GM19455 (cell line): Measurements from ENCODE around the gene ATXN3.
"Not testable (repeated sequence)": the region's sequence is repeated elsewhere in the genome, so short reads cannot be mapped to it uniquely, and the experiment has no call there.

Experiments used
- ATAC-seq: cut with Tn5 transposase; IDR thresholded peaks from one replicate; pipeline ENCODE4 v1.9.1; 2021; ENCODE audit not compliant: unreplicated experiment

ATXN3 gene

DNA sequence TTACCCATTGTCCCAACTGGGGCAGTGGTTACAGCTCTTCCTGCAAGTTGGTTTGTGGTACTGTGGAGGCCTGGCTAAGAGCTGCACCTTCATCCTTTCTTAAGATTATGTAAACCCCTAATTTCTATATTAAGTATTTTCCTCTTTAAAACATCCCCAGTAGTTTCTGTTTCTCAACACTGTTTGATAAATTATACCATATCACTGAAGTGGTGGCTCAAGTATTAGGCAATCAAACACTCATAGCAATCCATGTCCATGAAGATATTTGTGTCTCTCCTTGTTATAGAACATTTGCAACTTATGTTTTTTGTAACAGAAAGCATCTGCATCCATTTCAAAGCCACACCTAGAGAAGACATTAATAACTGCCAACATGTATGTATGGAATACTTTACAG is 31.8 kb downstream of the ATXN3 start:
- ATAC-seq: no peak

DNA sequence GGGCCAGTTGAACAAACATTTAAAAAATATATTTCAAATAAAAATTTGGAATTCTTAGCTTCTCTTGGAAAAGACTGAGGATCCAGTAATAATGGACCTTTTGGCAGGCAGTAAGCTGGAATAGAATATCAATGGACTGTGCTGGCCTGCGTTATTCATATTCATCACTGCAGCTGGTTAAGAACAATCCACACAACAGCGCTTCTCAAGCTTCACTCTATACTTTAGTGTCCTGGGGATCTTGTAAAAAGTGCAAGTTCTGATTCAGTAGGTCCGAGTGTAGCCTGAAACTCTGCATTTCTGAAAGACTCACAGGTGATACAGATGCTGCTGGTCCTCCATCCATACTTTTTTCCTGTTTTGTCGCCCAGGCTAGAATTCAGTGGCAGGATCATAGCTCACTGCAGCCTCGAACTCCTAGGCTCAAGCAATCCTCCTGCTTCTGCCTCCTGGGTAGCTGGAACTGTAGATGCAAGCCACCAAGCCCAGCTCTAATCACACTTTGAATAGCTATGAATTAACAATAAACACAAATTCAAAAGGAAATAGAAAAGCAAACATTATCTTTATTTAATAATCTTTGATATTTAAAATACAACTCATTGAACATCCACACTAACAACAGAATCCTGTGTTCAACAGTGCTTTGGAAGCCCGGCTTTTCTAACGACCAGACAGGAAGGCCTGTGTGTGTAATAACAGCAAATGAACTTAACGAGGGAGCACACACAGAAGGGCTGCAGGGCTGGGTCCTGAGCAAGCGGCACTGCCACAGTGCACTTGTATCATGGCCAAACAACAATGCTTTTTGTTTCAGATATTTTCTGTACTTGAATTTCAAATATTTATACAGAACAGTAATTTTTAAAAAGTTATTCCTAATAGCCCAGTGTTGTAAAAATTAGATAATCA is 48.1 kb downstream of the ATXN3 start:
- ATAC-seq: no peak

- no peak for ATAC-seq
Observed at GRCh38 chr14:92049781-92050180, 56.6 kb downstream of the ATXN3 start.

- ATAC-seq: not testable (repeated sequence)
Observed at GRCh38 chr14:92049221-92049620, 57.2 kb downstream of the ATXN3 start.

DNA sequence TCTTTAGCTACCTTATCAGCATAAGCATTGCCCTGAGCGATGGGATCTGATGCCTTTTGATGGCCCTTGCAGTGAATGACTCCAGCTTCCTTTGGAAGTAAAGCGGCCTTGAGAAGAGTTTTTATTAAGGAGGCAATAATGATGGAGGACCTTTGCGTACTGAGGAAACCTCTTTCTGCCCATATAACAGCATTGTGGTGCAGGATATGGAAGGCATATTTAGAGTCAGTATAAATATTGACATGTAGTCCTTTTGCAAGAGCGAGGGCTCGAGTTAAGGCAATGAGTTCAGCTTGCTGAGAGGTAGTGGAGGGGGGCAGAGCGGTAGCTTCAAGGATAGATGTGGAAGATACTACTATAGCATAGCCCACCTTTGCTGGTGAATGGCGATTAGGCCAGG is 60.5 kb downstream of the ATXN3 start:
- not testable (repeated sequence) for ATAC-seq

GRCh38 chr14:92041766-92042165 is 64.6 kb downstream of the ATXN3 start:
- ATAC-seq: not testable (repeated sequence)

DNA sequence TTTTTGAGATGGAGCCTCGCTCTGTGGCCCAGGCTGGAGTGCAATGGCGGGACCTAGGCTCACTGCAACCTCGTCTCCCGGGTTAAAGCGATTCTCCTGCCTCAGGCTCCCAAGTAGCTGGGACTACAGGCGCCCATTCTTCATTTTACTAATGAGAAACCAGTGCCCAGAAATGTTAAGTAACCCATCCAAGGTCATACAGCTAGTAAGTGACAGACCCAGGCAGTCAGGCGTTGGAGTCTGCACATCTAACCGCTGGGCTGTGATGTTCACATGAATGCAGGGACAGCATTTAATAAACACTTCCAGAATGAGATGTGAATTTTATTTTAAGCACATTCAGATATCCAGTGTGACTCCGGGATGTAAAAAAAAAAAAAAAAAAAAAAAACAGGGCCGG is 65.2 kb downstream of the ATXN3 start:
- no peak for ATAC-seq

DNA sequence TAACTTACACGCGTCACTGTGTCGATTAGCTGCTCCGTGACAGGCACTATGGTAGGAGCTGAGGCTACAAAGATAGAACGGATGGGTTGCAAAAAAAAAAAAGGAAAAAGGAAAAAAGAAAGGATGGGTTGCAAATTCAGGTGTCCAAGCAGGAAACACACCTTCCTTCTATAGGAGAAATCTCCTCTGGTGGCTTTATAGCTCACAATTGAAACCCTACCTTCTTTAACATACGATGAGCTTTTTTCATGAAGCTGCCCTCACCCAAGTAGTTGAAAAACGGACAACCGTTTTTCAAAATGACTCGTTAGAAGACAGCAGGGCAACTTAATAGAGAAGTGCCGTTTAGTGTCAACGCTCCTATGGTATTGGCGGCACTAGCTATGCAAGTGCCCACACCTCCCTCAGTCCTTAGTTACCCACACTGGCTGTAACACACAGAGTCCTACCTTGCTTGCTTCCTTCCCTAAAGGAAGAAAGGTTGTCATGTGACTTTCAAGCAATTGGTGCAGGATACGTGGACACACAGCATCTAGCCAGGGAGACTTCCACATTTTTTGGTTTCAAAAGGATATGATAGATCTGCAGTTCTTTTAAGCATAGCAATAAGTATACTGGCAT is 65.8 kb downstream of the ATXN3 start:
- no peak for ATAC-seq

GRCh38 chr14:92039719-92040430 is 66.5 kb downstream of the ATXN3 start, which contains the start of gene TRIP11:
Gene TRIP11, minus strand, starts transcription at chr14:92040059. Its CDS starts 374 bp downstream, at chr14:92039685.
- ATAC-seq: peak; percentile 96

GRCh38 chr14:92039063-92039718 is 67.2 kb downstream of the ATXN3 start:
- ATAC-seq: peak; percentile 16

- no peak for ATAC-seq
Observed at GRCh38 chr14:92037989-92038388, 68.4 kb downstream of the ATXN3 start.

GRCh38 chr14:92035890-92036289 is 70.5 kb downstream of the ATXN3 start:
- no peak for ATAC-seq

- ATAC-seq: no peak
Observed at GRCh38 chr14:92033906-92034687, 72.3 kb downstream of the ATXN3 start.

- no peak for ATAC-seq
Observed at GRCh38 chr14:92033433-92033832, 72.9 kb downstream of the ATXN3 start.

DNA sequence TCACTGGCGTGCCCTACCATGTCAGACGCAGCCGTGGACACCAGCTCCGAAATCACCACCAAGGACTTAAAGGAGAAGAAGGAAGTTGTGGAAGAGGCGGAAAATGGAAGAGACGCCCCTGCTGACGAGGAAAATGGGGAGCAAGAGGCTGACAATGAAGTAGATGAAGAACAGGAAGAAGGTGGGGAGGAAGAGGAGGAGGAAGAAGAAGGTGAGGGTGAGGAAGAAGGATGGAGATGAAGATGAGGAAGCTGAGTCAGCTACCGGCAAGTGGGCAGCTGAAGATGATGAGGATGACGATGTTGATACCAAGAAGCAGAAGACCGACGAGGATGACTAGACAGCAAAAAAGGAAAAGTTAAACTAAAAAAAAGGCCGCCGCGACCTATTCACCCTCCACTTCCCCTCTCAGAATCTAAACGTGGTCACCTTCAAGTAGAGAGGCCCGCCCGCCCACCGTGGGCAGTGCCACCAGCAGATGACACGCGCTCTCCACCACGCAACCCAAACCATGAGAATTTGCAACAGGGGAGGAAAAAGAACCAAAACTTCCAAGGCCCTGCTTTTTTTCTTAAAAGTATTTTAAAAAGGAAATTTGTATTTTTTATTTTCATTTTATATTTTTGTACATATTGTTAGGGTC is 79.7 kb downstream of the ATXN3 start:
- ATAC-seq: no peak

- no peak for ATAC-seq
Observed at GRCh38 chr14:92022036-92022435, 84.3 kb downstream of the ATXN3 start.

DNA sequence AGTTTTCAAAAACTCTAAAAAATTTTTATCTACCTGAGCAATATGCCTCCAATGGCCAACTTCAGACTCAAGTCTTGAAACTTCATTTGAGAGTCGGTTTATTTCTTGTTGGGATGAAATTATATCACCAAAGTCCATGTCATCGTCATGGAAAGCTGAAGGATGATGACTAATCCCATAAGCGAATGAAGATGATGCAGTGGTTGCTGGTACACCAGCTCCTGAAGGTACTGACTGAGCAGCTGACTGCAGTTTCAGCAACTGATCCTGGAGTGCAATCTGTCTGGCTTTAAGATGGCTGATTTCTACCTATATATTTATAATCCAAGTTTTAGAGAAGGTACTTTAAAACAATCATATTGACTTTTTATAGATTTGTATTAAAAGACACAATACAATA is 84.9 kb downstream of the ATXN3 start:
- ATAC-seq: no peak

- ATAC-seq: no peak
Observed at GRCh38 chr14:92014040-92014439, 92.3 kb downstream of the ATXN3 start.

GRCh38 chr14:92012121-92012748 is 94.1 kb downstream of the ATXN3 start:
- no peak for ATAC-seq
